ENCODE data around the gene OPCML. TPM values are rescaled to one million over a fixed set of nuclear protein-coding genes. Genes with fewer than 3 reads are reported as not detected.

OPCML gene
- total RNA-seq, 4 donors from 2014 or later: 0.33 TPM; not detected in 3

DNA sequence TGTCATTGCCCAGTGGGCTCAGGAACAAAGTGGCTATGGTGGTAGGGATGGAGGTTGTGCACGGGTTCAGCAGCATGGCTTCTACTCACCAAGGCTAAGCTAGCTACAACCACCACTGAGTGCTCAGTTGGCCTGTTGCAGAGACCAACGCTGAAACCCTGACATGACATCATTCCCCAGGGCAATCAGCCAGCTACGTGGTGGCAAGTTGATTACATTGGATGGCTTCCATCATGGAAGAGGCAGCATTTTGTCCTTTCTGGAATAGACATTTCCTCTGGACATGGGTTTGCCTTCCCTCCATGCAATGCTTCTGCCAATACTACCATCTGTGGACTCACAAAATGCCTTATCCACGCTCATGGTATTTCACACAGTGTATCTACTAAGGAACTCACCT is 634.3 kb downstream of the OPCML start:
- 80 to 83% methylated on average over 4 of the region's 4 CpGs for WGBS, 2 donors
- TF ChIP-seq, protein P1, sequence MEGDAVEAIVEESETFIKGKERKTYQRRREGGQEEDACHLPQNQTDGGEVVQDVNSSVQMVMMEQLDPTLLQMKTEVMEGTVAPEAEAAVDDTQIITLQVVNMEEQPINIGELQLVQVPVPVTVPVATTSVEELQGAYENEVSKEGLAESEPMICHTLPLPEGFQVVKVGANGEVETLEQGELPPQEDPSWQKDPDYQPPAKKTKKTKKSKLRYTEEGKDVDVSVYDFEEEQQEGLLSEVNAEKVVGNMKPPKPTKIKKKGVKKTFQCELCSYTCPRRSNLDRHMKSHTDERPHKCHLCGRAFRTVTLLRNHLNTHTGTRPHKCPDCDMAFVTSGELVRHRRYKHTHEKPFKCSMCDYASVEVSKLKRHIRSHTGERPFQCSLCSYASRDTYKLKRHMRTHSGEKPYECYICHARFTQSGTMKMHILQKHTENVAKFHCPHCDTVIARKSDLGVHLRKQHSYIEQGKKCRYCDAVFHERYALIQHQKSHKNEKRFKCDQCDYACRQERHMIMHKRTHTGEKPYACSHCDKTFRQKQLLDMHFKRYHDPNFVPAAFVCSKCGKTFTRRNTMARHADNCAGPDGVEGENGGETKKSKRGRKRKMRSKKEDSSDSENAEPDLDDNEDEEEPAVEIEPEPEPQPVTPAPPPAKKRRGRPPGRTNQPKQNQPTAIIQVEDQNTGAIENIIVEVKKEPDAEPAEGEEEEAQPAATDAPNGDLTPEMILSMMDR (IDR thresholded peaks at IDR 0.05): no peak
- no peak for TF ChIP-seq POLR2A (IDR thresholded peaks at IDR 0.05)
- H3K27me3 ChIP-seq: no peaks in the 10 kb centered on the region
- no peaks in the 10 kb centered on the region for H3K36me3 ChIP-seq
- no peak for DNase-seq
- no peak overlapping the region for H3K27ac ChIP-seq
- intact Hi-C loops (cut with DNase I): no loop called here
- no peaks in the 10 kb centered on the region for H3K9me3 ChIP-seq
- no peak overlapping the region for H3K4me3 ChIP-seq (replicated peaks in 1 of 3)
- no peaks in the 10 kb centered on the region for H3K4me1 ChIP-seq

GRCh38 chr11:132895340-132895739 is 637.0 kb downstream of the OPCML start:
- H3K27ac ChIP-seq: no peak overlapping the region
- no peaks in the 10 kb centered on the region for H3K27me3 ChIP-seq
- no peaks in the 10 kb centered on the region for H3K9me3 ChIP-seq
- no peaks in the 10 kb centered on the region for H3K36me3 ChIP-seq
- H3K4me3 ChIP-seq (replicated peaks in 1 of 3): no peak overlapping the region
- H3K4me1 ChIP-seq: no peaks in the 10 kb centered on the region
- TF ChIP-seq, protein P1 (IDR thresholded peaks at IDR 0.05): no peak
- no peak for TF ChIP-seq POLR2A (IDR thresholded peaks at IDR 0.05)
- intact Hi-C loops (cut with DNase I): no loop called here
- no peak for DNase-seq
- WGBS, 2 donors: 71 to 77% methylated on average over 3 of the region's 3 CpGs

DNA sequence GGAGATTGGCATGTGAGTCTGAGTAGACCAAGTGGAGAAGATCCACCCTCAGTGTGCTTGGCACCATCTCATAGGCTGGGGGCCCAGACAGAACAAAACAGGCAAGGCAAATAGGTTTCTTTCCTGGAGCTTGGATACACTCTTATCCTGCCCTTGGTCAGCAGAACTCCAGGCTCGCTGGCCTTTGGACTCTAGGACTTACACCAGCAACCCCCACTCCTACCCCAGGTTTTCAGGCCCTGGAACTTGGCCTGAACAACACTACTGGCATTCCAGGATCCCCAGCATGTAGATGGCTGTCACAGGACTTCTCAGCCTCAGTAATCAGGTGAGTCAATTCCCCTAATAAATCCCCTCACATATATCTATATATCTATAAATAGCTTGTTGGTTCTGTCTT is 637.7 kb downstream of the OPCML start:
- 93% methylated on average over 1 of the region's 1 CpG for WGBS, 2 donors
- Histone ChIP-seq H3K27me3 (no peaks in the 10 kb centered on the region), H3K27ac (no peak overlapping the region), H3K9me3 (no peaks in the 10 kb centered on the region), H3K4me3 (replicated peaks in 1 of 3) (no peak overlapping the region), H3K36me3 (no peaks in the 10 kb centered on the region), H3K4me1 (no peaks in the 10 kb centered on the region)
- intact Hi-C loops (cut with DNase I): no loop called here
- TF ChIP-seq, protein P1 (IDR thresholded peaks at IDR 0.05): no peak
- no peak for TF ChIP-seq POLR2A (IDR thresholded peaks at IDR 0.05)
- DNase-seq: no peak

DNA sequence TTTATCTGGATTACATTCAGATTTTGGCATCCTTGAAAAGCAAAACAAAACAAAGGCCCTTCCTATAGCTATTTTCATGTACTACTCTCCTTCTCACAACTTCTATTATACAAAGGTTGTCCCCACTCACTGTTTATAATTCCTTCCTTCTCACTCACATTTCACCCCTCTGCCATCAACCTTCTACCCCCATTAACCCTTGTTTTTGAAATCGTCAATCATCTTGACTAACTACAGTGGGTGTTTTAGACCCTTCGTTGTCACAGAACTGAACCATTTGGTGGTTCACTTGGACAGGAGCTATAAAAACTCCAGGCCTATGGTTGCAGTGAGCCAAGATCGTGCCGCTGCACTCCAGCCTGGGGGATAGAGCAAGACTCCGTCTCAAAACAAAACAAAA is 639.4 kb downstream of the OPCML start:
- H3K27ac ChIP-seq: no peak overlapping the region
- no peak for DNase-seq
- no peaks in the 10 kb centered on the region for H3K4me1 ChIP-seq
- H3K27me3 ChIP-seq: no peaks in the 10 kb centered on the region
- no peaks in the 10 kb centered on the region for H3K9me3 ChIP-seq
- TF ChIP-seq, protein P1 (IDR thresholded peaks at IDR 0.05): no peak
- no peak for TF ChIP-seq POLR2A (IDR thresholded peaks at IDR 0.05)
- H3K36me3 ChIP-seq: no peaks in the 10 kb centered on the region
- intact Hi-C loops (cut with DNase I): no loop called here
- WGBS, 2 donors: 84 to 90% methylated on average over 5 of the region's 5 CpGs
- no peak overlapping the region for H3K4me3 ChIP-seq (replicated peaks in 1 of 3)

DNA sequence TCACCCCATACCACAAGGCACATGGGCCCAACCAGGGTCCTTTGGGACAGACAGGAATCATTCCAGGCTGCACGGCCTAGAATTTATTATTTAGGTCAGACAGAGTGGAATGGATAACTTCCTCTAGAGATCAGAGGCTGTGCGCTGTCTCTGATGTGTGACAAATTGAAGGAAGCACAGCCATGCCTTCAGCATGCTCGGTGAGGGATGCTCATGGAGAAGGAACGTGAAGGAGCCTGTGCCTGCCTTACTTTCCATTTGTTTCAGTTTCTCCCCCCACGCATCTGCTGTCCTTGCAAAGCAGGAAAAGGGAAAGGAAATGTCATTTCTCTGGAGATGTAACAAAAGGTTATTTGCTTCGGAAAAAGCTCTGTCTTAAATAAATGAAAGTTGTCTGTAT is 644.1 kb downstream of the OPCML start:
- Histone ChIP-seq H3K4me3 (replicated peaks in 1 of 3) (no peak overlapping the region), H3K36me3 (no peaks in the 10 kb centered on the region), H3K9me3 (no peaks in the 10 kb centered on the region), H3K4me1 (no peaks in the 10 kb centered on the region), H3K27me3 (no peaks in the 10 kb centered on the region), H3K27ac (no peak overlapping the region)
- 52 to 64% methylated on average over 6 of the region's 6 CpGs for WGBS, 2 donors
- no peak for TF ChIP-seq POLR2A (IDR thresholded peaks at IDR 0.05)
- TF ChIP-seq, protein P1 (IDR thresholded peaks at IDR 0.05): no peak
- intact Hi-C loops (cut with DNase I): no loop called here
- no peak for DNase-seq
